HEK293T (cell line): ENCODE results near the gene ACO2.

Experiments used
- ARNT ChIP-seq: fragments of 450-650 bp; IDR thresholded peaks from 2 replicates; pipeline ENCODE4 v1.6.1; 2017; ENCODE audit warnings: mild to moderate bottlenecking
- BHLHE40 ChIP-seq: fragments of 450-650 bp; IDR thresholded peaks from 2 replicates; pipeline ENCODE4 v1.6.1; 2016; ENCODE audit warnings: mild to moderate bottlenecking, moderate library complexity, borderline replicate concordance
- CTBP1 ChIP-seq: fragments of 450-650 bp; IDR thresholded peaks from 2 replicates; pipeline ENCODE4 v1.6.1; 2016; ENCODE audit warnings: borderline replicate concordance
- FOXA1 ChIP-seq: fragments of 450-650 bp; IDR thresholded peaks from 2 replicates; pipeline ENCODE4 v1.6.1; 2016; ENCODE audit warnings: mild to moderate bottlenecking
- FOXM1 ChIP-seq: fragments of 450-650 bp; IDR thresholded peaks from 2 replicates; pipeline ENCODE4 v1.6.1; 2017; ENCODE audit warnings: mild to moderate bottlenecking, borderline replicate concordance
- LEF1 ChIP-seq: fragments of 450-650 bp; IDR thresholded peaks from 2 replicates; pipeline ENCODE4 v1.6.1; 2017; ENCODE audit warnings: mild to moderate bottlenecking, borderline replicate concordance
- SP1 ChIP-seq: fragments of 450-650 bp; IDR thresholded peaks from 2 replicates; pipeline ENCODE4 v1.6.1; 2017
- SUZ12 ChIP-seq: fragments of 450-650 bp; IDR thresholded peaks from 2 replicates; pipeline ENCODE4 v1.6.1; 2016; ENCODE audit warnings: mild to moderate bottlenecking
- TARDBP ChIP-seq: fragments of 450-650 bp; IDR thresholded peaks from 2 replicates; pipeline ENCODE4 v1.6.1; 2016
- TF ChIP-seq, protein P1 (sequence below): fragments of 450-650 bp; IDR thresholded peaks from 2 replicates; pipeline ENCODE4 v1.6.1; 2016

GRCh38 chr22:41548830-41549211 is 79.9 kb downstream of the ACO2 start:
- TF ChIP-seq FOXM1 (no peak), ARNT (no peak), BHLHE40 (no peak), CTBP1 (no peak), FOXA1 (no peak), TARDBP (no peak), LEF1 (no peak), SP1 (no peak), SUZ12 (no peak)
- TF ChIP-seq, protein P1, sequence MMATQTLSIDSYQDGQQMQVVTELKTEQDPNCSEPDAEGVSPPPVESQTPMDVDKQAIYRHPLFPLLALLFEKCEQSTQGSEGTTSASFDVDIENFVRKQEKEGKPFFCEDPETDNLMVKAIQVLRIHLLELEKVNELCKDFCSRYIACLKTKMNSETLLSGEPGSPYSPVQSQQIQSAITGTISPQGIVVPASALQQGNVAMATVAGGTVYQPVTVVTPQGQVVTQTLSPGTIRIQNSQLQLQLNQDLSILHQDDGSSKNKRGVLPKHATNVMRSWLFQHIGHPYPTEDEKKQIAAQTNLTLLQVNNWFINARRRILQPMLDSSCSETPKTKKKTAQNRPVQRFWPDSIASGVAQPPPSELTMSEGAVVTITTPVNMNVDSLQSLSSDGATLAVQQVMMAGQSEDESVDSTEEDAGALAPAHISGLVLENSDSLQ, result no peak
